ENCODE data around the gene LRTM2.
"Not testable (repeated sequence)": the region's sequence is repeated elsewhere in the genome, so short reads cannot be mapped to it uniquely, and the experiment has no call there.

The LRTM2 gene

GRCh38 chr12:1816730-1817348, 3.5 kb upstream of the LRTM2 start:
- Histone ChIP-seq H3K4me3 (replicated peaks; ENCODE audit: insufficient read depth, low read length) (no peak overlapping the region), H3K27ac (replicated peaks) (no peak overlapping the region), H3K27me3 (ENCODE audit: insufficient read depth, poor library complexity, severe bottlenecking) (peaks cover 12% of the 10 kb centered on the region)
- TF ChIP-seq GABPA (IDR thresholded peaks at IDR 0.05; ENCODE audit: low read depth) (no peak), REST (IDR thresholded peaks at IDR 0.05; ENCODE audit: insufficient replicate concordance, low read depth) (no peak), SPI1 (IDR thresholded peaks at IDR 0.05; ENCODE audit: borderline replicate concordance, low read depth) (no peak), POLR2AphosphoS5 (IDR thresholded peaks at IDR 0.05; ENCODE audit: low read depth) (no peak), CTCF (IDR thresholded peaks at IDR 0.05; ENCODE audit: insufficient read depth, low read length) (no peak)
- DNase-seq (ENCODE audit: low read depth in 1 of 2, low spot score in 1 of 2): no peak

- not testable (repeated sequence) for H3K27ac ChIP-seq (replicated peaks); H3K4me3 ChIP-seq (replicated peaks; ENCODE audit: insufficient read depth, low read length); DNase-seq (ENCODE audit: low read depth in 1 of 2, low spot score in 1 of 2)
- H3K27me3 ChIP-seq (ENCODE audit: insufficient read depth, poor library complexity, severe bottlenecking): peaks cover 12% of the 10 kb centered on the region
These were observed 2.4 kb upstream of the LRTM2 start for GRCh38 chr12:1817928-1818327.

GRCh38 chr12:1819050-1819449, 1.3 kb upstream of the LRTM2 start:
- no peak for DNase-seq (ENCODE audit: low read depth in 1 of 2, low spot score in 1 of 2)
- Histone ChIP-seq H3K27me3 (ENCODE audit: insufficient read depth, poor library complexity, severe bottlenecking) (peaks cover 12% of the 10 kb centered on the region), H3K4me3 (replicated peaks; ENCODE audit: insufficient read depth, low read length) (no peak overlapping the region), H3K27ac (replicated peaks) (no peak overlapping the region)
- no peak for TF ChIP-seq SPI1 (IDR thresholded peaks at IDR 0.05; ENCODE audit: borderline replicate concordance, low read depth)
- no peak for TF ChIP-seq POLR2AphosphoS5 (IDR thresholded peaks at IDR 0.05; ENCODE audit: low read depth)
- TF ChIP-seq REST (IDR thresholded peaks at IDR 0.05; ENCODE audit: insufficient replicate concordance, low read depth): no peak
- no peak for TF ChIP-seq CTCF (IDR thresholded peaks at IDR 0.05; ENCODE audit: insufficient read depth, low read length)
- TF ChIP-seq GABPA (IDR thresholded peaks at IDR 0.05; ENCODE audit: low read depth): no peak

GRCh38 chr12:1819571-1819970, 794 bp upstream of the LRTM2 start:
- H3K27ac ChIP-seq (replicated peaks): no peak overlapping the region
- peaks cover 12% of the 10 kb centered on the region for H3K27me3 ChIP-seq (ENCODE audit: insufficient read depth, poor library complexity, severe bottlenecking)
- DNase-seq (ENCODE audit: low read depth in 1 of 2, low spot score in 1 of 2): no peak
- no peak for TF ChIP-seq SPI1 (IDR thresholded peaks at IDR 0.05; ENCODE audit: borderline replicate concordance, low read depth)
- no peak for TF ChIP-seq POLR2AphosphoS5 (IDR thresholded peaks at IDR 0.05; ENCODE audit: low read depth)
- TF ChIP-seq REST (IDR thresholded peaks at IDR 0.05; ENCODE audit: insufficient replicate concordance, low read depth): no peak
- no peak for TF ChIP-seq CTCF (IDR thresholded peaks at IDR 0.05; ENCODE audit: insufficient read depth, low read length)
- no peak for TF ChIP-seq GABPA (IDR thresholded peaks at IDR 0.05; ENCODE audit: low read depth)
- H3K4me3 ChIP-seq (replicated peaks; ENCODE audit: insufficient read depth, low read length): no peak overlapping the region

Data from HL-60 (cell line).